ENCODE results near the gene FAM3A.

FAM3A gene

GRCh38 chrX:154511761-154512160 lies 4.3 kb downstream of the FAM3A start:
- no peaks in the 10 kb centered on the region for H3K36me3 ChIP-seq (ENCODE audit: insufficient read depth, low read length)
- H3K27me3 ChIP-seq (ENCODE audit: insufficient read depth, low read length, poor library complexity, severe bottlenecking): no peaks in the 10 kb centered on the region
- H3K4me1 ChIP-seq (ENCODE audit: insufficient read depth, low read length, poor library complexity, severe bottlenecking): peaks cover 10% of the 10 kb centered on the region
- H3K4me2 ChIP-seq (ENCODE audit: low read depth, low read length, poor library complexity, severe bottlenecking): peak overlapping the region; percentile 51
- H3K9ac ChIP-seq (ENCODE audit: low read depth, low read length, poor library complexity, severe bottlenecking): peak overlapping the region; percentile 52
- no peak overlapping the region for H3K4me3 ChIP-seq (ENCODE audit: low read length, poor library complexity, severe bottlenecking)
- TF ChIP-seq CTCF (conservative IDR thresholded peaks at IDR 0.05; ENCODE audit: low read length) (no peak), EZH2phosphoT487 (IDR thresholded peaks at IDR 0.05; ENCODE audit: borderline replicate concordance) (no peak)
- H3F3A ChIP-seq (ENCODE audit: low read depth): no peaks in the 10 kb centered on the region
- peak overlapping the region; percentile 64 for H2AFZ ChIP-seq (ENCODE audit: low read length)
- no peaks in the 10 kb centered on the region for H4K20me1 ChIP-seq (ENCODE audit: insufficient read depth, low read length, poor library complexity, severe bottlenecking)
- H3K9me3 ChIP-seq (ENCODE audit: insufficient read depth, low read depth, low read length): no peaks in the 10 kb centered on the region
- H3K79me2 ChIP-seq (ENCODE audit: insufficient read depth, low read length): peaks cover 8% of the 10 kb centered on the region; the same call in 1 of the 2 replicates
- no peaks in the 10 kb centered on the region for H3K9me2 ChIP-seq (replicated peaks; ENCODE audit: low read depth, low read length)

- H3F3A ChIP-seq (ENCODE audit: low read depth): no peaks in the 10 kb centered on the region
- H3K9ac ChIP-seq (ENCODE audit: low read depth, low read length, poor library complexity, severe bottlenecking): no peak overlapping the region
- H4K20me1 ChIP-seq (ENCODE audit: insufficient read depth, low read length, poor library complexity, severe bottlenecking): no peaks in the 10 kb centered on the region
- H3K9me3 ChIP-seq (ENCODE audit: insufficient read depth, low read depth, low read length): no peaks in the 10 kb centered on the region
- H3K36me3 ChIP-seq (ENCODE audit: insufficient read depth, low read length): no peaks in the 10 kb centered on the region
- H3K4me2 ChIP-seq (ENCODE audit: low read depth, low read length, poor library complexity, severe bottlenecking): no peak overlapping the region
- no peak for TF ChIP-seq CTCF (conservative IDR thresholded peaks at IDR 0.05; ENCODE audit: low read length)
- no peak for TF ChIP-seq EZH2phosphoT487 (IDR thresholded peaks at IDR 0.05; ENCODE audit: borderline replicate concordance)
- no peaks in the 10 kb centered on the region for H3K27me3 ChIP-seq (ENCODE audit: insufficient read depth, low read length, poor library complexity, severe bottlenecking)
- H3K9me2 ChIP-seq (replicated peaks; ENCODE audit: low read depth, low read length): no peaks in the 10 kb centered on the region
- H3K79me2 ChIP-seq (ENCODE audit: insufficient read depth, low read length): no peaks in the 10 kb centered on the region
- H2AFZ ChIP-seq (ENCODE audit: low read length): no peak overlapping the region
- H3K4me1 ChIP-seq (ENCODE audit: insufficient read depth, low read length, poor library complexity, severe bottlenecking): peaks cover 10% of the 10 kb centered on the region
- H3K4me3 ChIP-seq (ENCODE audit: low read length, poor library complexity, severe bottlenecking): no peak overlapping the region
Observed at GRCh38 chrX:154509455-154509854, 6.6 kb downstream of the FAM3A start.

GRCh38 chrX:154508384-154508745 lies 7.7 kb downstream of the FAM3A start:
- Histone ChIP-seq H3K9me2 (replicated peaks; ENCODE audit: low read depth, low read length) (no peaks in the 10 kb centered on the region), H3K4me2 (ENCODE audit: low read depth, low read length, poor library complexity, severe bottlenecking) (no peak overlapping the region), H3K4me1 (ENCODE audit: insufficient read depth, low read length, poor library complexity, severe bottlenecking) (peaks cover 10% of the 10 kb centered on the region), H3K27me3 (ENCODE audit: insufficient read depth, low read length, poor library complexity, severe bottlenecking) (no peaks in the 10 kb centered on the region), H2AFZ (ENCODE audit: low read length) (no peak overlapping the region), H3K9me3 (ENCODE audit: insufficient read depth, low read depth, low read length) (no peaks in the 10 kb centered on the region), H4K20me1 (ENCODE audit: insufficient read depth, low read length, poor library complexity, severe bottlenecking) (no peaks in the 10 kb centered on the region), H3K36me3 (ENCODE audit: insufficient read depth, low read length) (no peaks in the 10 kb centered on the region), H3K79me2 (ENCODE audit: insufficient read depth, low read length) (no peaks in the 10 kb centered on the region), H3K4me3 (ENCODE audit: low read length, poor library complexity, severe bottlenecking) (no peak overlapping the region), H3K9ac (ENCODE audit: low read depth, low read length, poor library complexity, severe bottlenecking) (no peak overlapping the region), H3F3A (ENCODE audit: low read depth) (no peaks in the 10 kb centered on the region)
- TF ChIP-seq EZH2phosphoT487 (IDR thresholded peaks at IDR 0.05; ENCODE audit: borderline replicate concordance): no peak

GRCh38 chrX:154507673-154508383 lies 8.2 kb downstream of the FAM3A start:
- Histone ChIP-seq H3K4me1 (ENCODE audit: insufficient read depth, low read length, poor library complexity, severe bottlenecking) (peaks cover 10% of the 10 kb centered on the region), H3K9me2 (replicated peaks; ENCODE audit: low read depth, low read length) (no peaks in the 10 kb centered on the region), H3K79me2 (ENCODE audit: insufficient read depth, low read length) (no peaks in the 10 kb centered on the region), H3K4me3 (ENCODE audit: low read length, poor library complexity, severe bottlenecking) (no peak overlapping the region), H2AFZ (ENCODE audit: low read length) (no peak overlapping the region), H3F3A (ENCODE audit: low read depth) (no peaks in the 10 kb centered on the region), H3K9ac (ENCODE audit: low read depth, low read length, poor library complexity, severe bottlenecking) (no peak overlapping the region), H3K4me2 (ENCODE audit: low read depth, low read length, poor library complexity, severe bottlenecking) (no peak overlapping the region), H3K9me3 (ENCODE audit: insufficient read depth, low read depth, low read length) (no peaks in the 10 kb centered on the region), H3K27me3 (ENCODE audit: insufficient read depth, low read length, poor library complexity, severe bottlenecking) (no peaks in the 10 kb centered on the region), H3K36me3 (ENCODE audit: insufficient read depth, low read length) (no peaks in the 10 kb centered on the region), H4K20me1 (ENCODE audit: insufficient read depth, low read length, poor library complexity, severe bottlenecking) (no peaks in the 10 kb centered on the region)
- TF ChIP-seq EZH2phosphoT487 (IDR thresholded peaks at IDR 0.05; ENCODE audit: borderline replicate concordance) (no peak), CTCF (conservative IDR thresholded peaks at IDR 0.05; ENCODE audit: low read length) (no peak)

Measured in Loucy (cell line).